HT-29 (cell line): ENCODE results near the gene KAT2A. TPM values are rescaled to one million over a fixed set of nuclear protein-coding genes. Genes with fewer than 3 reads are reported as not detected.
A peak's percentile ranks its signal among the peaks of the same experiment; 100 is the strongest.
"Not testable (repeated sequence)": the region's sequence is repeated elsewhere in the genome, so short reads cannot be mapped to it uniquely, and the experiment has no call there.

Experiments
- DNase-seq: peaks from one replicate; pipeline ENCODE4 v3.0.0-alpha.2; 2015; ENCODE audit warnings: low spot score
- total RNA-seq: library from RNA; depleted of rRNA; stranded (reverse); fragments of >200 nt; shearing (Covaris generic); gene quantifications from 2 replicates; pipeline ENCODE4 v1.2.3, GENCODE V29; 2014; rRNA removed

Gene KAT2A
- 49.6 and 51.9 TPM in 2 replicates for total RNA-seq

- peak; percentile 89 for DNase-seq
Observed at GRCh38 chr17:42120770-42121769, at the start of gene KAT2A. Gene KAT2A (minus strand): TSS chr17:42121367. CDS start chr17:42121304, 63 bp downstream.

DNA sequence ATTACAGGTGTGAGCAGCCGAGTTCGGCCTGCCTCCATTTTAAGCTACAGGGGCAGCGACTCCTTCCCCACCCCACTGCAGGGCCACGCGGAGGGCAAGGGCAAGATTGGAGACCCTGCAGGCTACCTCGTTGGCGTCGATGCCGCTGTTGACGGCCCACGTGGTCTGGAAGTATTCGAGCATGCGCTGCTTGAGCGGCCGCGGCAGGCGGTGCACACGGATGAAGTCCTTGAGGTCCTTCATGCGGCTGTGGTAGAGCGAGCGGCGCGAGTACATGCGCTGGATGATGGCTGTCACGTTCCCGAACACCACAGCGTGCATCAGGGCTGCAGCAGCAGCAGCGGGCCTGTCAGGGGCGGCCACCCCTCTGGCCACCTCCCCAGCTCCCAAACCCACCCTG, 48.2 kb upstream of the KAT2A start:
- no peak for DNase-seq

- no peak for DNase-seq
Observed at GRCh38 chr17:42167807-42168206, 46.6 kb upstream of the KAT2A start.

DNA sequence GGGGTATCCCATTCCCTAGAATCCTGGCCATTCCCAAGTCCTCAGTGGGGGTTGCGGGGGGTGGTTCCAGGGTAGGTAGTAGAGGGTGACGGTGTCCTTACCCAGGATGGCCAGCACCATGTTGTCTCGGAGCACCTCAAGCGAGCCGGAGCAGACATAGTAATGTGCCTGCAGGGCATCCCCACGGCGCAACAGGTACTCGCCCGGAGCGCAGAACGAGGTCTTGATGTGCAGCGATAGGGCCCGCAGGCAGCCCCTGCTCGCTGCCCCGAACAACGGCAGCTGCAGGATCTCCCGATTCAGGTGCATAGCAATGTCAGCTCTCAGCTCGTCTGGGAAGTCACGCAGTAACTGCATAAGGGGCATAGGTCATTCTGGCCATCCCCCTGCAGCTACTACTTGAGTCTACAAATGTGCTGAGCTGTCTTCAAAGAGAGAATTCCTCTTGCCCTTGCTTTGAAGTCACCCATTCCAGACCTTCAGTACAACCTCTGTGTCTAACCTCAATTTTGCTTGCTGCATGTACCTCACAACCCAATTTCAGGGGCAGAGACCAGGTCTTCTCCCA, 45.1 kb upstream of the KAT2A start:
- DNase-seq, result no peak

DNA sequence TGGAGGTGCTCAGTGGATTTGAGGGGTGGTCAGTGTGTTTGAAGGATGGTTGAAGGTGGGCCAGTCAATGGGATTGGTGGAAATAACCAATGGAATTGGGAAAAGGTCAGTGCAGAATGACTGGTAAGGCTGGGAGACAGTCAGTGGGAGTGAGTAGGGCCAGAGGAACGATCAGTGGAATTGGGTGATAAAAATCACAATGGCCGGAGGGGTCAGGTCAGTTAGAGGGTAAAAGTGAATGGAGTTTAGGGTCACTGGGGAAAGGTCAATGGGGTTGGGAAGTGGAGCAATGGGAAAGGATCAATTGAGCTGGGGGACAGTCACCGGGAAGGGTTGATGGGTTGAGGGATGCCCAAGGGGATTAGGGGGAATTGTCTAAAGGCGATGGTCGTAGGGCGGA, 44.6 kb upstream of the KAT2A start:
- no peak for DNase-seq

DNA sequence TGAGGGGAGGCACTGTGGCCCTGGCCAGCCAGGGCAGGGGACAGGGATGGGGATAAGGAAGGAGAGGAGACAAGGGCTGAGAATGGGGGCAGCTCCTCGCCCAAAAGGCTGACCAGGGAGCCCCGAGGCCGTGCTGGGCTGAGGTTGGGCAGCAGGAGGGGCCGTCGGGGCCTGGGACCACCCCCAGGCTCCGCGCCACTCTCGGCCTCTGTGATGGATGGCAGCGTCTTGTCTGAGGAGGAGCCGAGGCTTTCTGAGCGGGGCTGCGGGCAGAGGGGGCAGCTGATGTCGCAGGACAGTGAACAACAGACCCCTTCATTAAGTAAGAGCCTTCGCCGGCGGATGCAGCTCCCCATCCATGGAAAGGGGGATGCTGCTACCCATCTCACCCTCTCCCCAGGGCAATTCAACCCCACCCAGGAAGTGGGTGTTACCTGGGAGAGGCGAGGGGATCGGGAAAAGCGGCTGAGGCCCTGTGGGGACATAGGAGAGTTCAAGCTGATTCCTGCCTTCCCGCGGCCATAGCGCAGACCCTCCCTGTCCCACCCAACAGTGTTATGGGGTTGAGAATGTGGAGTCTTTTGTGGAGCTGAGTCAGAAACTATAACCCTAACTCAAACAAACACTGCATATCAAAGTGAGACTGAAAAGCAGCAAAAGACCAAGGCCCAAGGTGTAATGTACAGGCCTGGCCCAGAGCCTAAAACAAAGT, 42.7 kb upstream of the KAT2A start:
- DNase-seq, result peak; percentile 36

GRCh38 chr17:42163113-42163512, 41.9 kb upstream of the KAT2A start:
- peak; percentile 39 for DNase-seq

DNA sequence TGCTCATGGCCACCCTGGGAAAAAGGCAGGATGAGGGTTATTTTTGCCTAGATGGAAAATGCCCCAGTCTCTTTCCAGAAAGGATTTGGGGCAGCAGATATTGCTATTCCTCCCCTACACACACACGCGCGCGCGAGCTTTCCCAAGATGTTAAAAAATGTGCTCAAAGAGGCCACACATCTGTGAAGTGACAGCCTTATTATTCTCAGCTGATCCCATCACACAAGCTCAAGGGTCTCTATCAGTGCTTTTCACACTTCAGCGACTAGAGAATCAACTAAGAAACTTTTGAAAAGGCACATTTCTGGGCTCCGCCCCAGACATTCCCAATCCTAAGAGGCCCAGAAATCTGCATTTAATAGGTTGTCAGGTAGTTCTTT, 39.4 kb upstream of the KAT2A start:
- no peak for DNase-seq

GRCh38 chr17:42159796-42160530, 38.8 kb upstream of the KAT2A start:
- no peak for DNase-seq

GRCh38 chr17:42155614-42156045, 34.5 kb upstream of the KAT2A start:
- DNase-seq, result no peak

- no peak for DNase-seq
Observed at GRCh38 chr17:42153919-42154742, 33.0 kb upstream of the KAT2A start.

DNA sequence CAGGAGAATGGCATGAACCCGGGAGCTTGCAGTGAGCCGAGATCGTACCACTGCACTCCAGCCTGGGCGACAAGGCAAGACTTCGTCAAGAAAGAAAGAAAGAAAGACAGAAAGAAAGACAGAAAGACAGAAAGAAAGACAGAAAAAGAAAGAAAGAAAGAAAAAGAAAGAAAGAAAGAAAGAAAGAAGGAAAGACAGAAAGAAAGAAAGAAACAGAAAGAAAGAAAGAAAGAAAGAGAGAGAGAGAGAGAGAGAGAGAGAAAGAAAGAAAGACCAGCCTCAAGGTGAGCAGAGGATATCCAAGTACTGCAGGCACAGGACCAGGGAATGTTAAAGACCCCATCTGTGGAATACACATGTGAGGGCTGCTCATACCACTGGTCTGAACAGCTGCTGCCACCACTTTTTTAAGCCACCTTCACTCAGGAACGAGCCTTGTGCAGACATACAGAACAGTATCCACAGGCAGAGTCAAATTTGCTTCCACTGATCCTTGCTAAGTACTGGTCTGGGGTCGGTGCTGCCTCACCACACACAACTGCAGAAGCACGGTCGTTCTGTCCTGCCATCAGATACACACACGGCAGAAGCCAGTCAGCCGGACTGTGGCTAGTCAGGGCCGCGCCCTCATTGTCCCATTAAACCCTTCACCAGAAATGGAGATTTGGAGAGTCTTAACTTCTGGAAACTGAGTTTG, 25.9 kb upstream of the KAT2A start:
- DNase-seq, result no peak

DNA sequence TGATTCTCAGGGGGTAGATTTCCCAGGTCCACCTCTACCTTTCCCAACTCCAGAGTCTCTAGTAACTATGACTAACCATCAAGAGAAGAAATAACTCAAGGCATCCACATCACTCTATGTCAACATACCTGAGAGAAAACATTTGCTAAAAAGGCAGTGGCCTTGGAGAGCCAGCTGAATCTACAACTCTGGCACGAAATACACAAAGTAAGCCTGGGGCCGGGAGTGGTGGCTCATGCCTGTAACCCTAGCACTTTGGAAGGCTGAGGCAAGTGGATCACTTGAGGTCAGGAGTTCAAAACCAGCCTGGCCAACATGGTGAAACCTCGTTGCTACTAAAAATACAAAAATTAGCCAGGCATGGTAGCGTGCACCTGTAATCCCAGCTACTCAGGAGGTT, 22.0 kb upstream of the KAT2A start:
- DNase-seq, result not testable (repeated sequence)

DNA sequence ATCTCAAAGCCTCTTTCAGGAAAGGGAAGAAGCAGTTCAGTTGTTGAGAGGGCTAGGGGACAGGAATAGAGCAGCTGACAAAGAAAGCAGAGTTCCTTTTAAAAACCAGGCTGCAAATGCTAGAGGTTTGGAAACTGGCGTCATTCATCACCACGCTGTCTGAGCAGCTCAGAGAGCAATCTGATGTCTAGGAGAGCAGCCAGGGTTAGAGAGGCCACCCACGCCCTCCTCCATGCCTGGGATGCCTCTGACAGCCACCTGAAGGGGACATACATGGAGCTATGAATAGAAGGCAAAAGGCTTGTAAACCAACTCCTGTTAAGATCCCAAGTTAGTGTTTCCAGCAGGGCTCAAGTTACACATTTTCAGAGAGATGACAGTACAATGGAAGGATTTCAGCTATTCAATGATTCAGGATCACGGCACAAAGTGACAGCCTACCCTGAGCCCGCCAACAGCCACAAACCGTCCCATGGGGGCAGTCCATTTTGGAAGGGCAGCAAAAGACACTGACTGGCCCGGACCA, 21.3 kb upstream of the KAT2A start:
- DNase-seq, result no peak

DNA sequence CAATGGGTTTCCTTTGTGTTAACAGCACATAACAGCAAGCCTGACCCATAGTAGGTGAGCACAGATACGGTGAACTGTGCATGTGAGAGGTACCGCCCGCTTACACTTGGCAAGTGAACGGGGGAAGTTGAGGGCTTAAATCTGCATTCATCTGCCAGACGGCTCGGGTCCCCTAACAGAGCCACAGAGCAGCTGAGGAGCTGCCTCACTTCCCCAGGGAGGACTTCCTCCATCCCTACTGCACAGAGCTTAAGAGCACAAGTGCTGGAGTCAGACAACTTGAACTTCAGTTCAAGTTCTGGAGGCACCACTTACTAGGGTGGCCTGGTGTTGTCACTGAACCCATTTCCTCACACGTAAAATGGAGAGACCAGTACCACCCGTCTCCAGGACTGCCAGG, 20.2 kb upstream of the KAT2A start:
- no peak for DNase-seq

- not testable (repeated sequence) for DNase-seq
Observed at GRCh38 chr17:42140690-42141089, 19.5 kb upstream of the KAT2A start.

DNA sequence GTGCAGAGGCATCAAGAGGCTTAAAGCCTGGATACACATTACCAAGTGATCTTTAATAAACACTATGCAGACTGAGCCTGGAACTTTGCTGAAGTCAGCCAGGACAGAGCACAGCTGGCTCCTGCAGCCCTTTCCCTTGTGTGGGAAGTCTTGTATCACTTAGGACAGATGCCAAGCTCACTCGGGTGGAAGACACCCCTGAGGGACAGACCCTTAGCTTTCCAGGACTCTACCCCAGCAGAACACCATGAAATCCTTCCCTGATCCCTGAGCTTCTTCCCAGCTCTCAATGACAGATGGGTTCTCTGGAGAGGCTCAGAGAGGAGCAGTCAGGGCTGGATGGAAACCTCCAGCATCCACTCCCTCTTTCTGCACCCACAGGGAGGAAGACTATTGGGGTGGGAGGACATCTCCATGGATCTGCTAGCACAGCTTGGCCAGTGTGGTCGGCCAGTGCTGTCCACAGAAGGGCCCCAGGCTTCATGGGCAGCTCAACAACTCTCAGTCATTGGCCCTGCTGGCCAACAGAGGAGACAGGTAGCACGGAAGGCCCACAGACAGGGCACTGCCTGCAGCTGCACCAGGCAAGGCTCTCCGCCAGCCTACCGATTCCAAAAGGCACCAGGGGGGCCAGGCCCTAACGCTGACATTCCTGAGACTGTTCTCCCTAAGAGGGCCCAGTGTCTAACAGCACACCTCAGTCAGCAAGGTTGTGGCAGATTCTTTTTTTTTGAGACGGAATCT, 17.8 kb upstream of the KAT2A start:
- DNase-seq, result no peak

- DNase-seq, result no peak
Observed at GRCh38 chr17:42136654-42137051, 15.5 kb upstream of the KAT2A start.
